DOHH2 (cell line): ENCODE results near the gene STN1.

ENCODE experiments used
- H3F3A ChIP-seq: fragments of 200-600 bp; sonication (generic), shearing (Covaris generic); 2 replicates; pipeline ENCODE4 v1.6.0; 2016; ENCODE audit warnings: antibody characterized with exemption, mild to moderate bottlenecking; ENCODE audit not compliant: control insufficient read depth, insufficient read depth
- H3K27ac ChIP-seq: fragments of 200-600 bp; sonication (generic); 2 replicates; pipeline ENCODE4 v1.5.1; 2014; ENCODE audit warnings: low read depth, mild to moderate bottlenecking, low read length, moderate library complexity
- H3K27me3 ChIP-seq: fragments of 200-600 bp; sonication (generic); 2 replicates; pipeline ENCODE4 v1.6.1; 2014; ENCODE audit warnings: mild to moderate bottlenecking, low read length, mixed read lengths; ENCODE audit not compliant: control insufficient read depth
- H3K36me3 ChIP-seq: fragments of 200-600 bp; sonication (generic); 2 replicates; pipeline ENCODE4 v1.6.1; 2014; ENCODE audit warnings: mild to moderate bottlenecking, low read length, moderate library complexity, mixed read lengths; ENCODE audit not compliant: control insufficient read depth
- H3K4me1 ChIP-seq: fragments of 200-600 bp; sonication (generic); 2 replicates; pipeline ENCODE4 v1.6.1; 2014; ENCODE audit warnings: mild to moderate bottlenecking, low read length, mixed read lengths; ENCODE audit not compliant: control insufficient read depth
- H3K4me2 ChIP-seq: fragments of 200-600 bp; sonication (generic); 2 replicates; pipeline ENCODE4 v1.6.0; 2014; ENCODE audit warnings: mild to moderate bottlenecking, low read length, moderate library complexity
- H3K4me3 ChIP-seq: fragments of 200-600 bp; sonication (generic); 2 replicates; pipeline ENCODE4 v1.5.1; 2014; ENCODE audit warnings: mild to moderate bottlenecking, low read length, mixed read lengths
- H3K79me2 ChIP-seq: fragments of 200-600 bp; sonication (generic); 2 replicates; pipeline ENCODE4 v1.6.1; 2014; ENCODE audit warnings: mild to moderate bottlenecking, low read length, mixed read lengths; ENCODE audit not compliant: control insufficient read depth
- H3K9me2 ChIP-seq: fragments of 200-600 bp; sonication (generic); replicated peaks from 2 replicates; pipeline ENCODE4 v1.6.1; 2014; ENCODE audit warnings: mild to moderate bottlenecking, low read length, mixed read lengths; ENCODE audit not compliant: control insufficient read depth
- H3K9me3 ChIP-seq: fragments of 200-600 bp; sonication (generic); 2 replicates; pipeline ENCODE4 v1.6.1; 2014; ENCODE audit warnings: antibody characterized with exemption, low read length, mixed read lengths; ENCODE audit not compliant: control insufficient read depth, insufficient read depth
- H4K20me1 ChIP-seq: fragments of 200-600 bp; sonication (generic); 2 replicates; pipeline ENCODE4 v1.6.0; 2014; ENCODE audit warnings: low read depth, mild to moderate bottlenecking, antibody characterized with exemption, low read length, moderate library complexity; ENCODE audit not compliant: control insufficient read depth, insufficient read depth
- CTCF ChIP-seq: fragments of 200-600 bp; sonication (generic); IDR thresholded peaks from one replicate; pipeline ENCODE4 v1.5.1; 2014; ENCODE audit warnings: antibody characterized with exemption, mild to moderate bottlenecking, low read depth, low read length; ENCODE audit not compliant: poor library complexity, severe bottlenecking
- EZH2phosphoT487 ChIP-seq: fragments of 200-600 bp; sonication (generic); IDR thresholded peaks from 2 replicates; pipeline ENCODE4 v1.6.1; 2017; ENCODE audit warnings: borderline replicate concordance, mild to moderate bottlenecking, antibody characterized with exemption, low read length, moderate library complexity, mixed read lengths

STN1 gene

GRCh38 chr10:103910442-103911012 is 7.5 kb downstream of the STN1 start:
- Histone ChIP-seq H3K4me3 (no peak overlapping the region), H3F3A (no peaks in the 10 kb centered on the region; the same call in 1 of the 2 replicates), H3K4me1 (peaks cover 11% of the 10 kb centered on the region), H3K36me3 (no peaks in the 10 kb centered on the region; the same call in 1 of the 2 replicates), H3K9me3 (peaks cover 5% of the 10 kb centered on the region; the same call in 1 of the 2 replicates), H3K9me2 (no peaks in the 10 kb centered on the region), H3K27ac (no peak overlapping the region), H3K79me2 (no peaks in the 10 kb centered on the region), H3K4me2 (no peak overlapping the region), H3K27me3 (no peaks in the 10 kb centered on the region), H4K20me1 (no peaks in the 10 kb centered on the region)
- TF ChIP-seq CTCF (no peak), EZH2phosphoT487 (no peak)

GRCh38 chr10:103905441-103905840 is 12.5 kb downstream of the STN1 start:
- no peaks in the 10 kb centered on the region for H4K20me1 ChIP-seq
- H3K4me1 ChIP-seq, result peaks cover under 1% of the 10 kb centered on the region
- H3K4me2 ChIP-seq, result no peak overlapping the region
- H3K27ac ChIP-seq, result no peak overlapping the region
- H3F3A ChIP-seq, result no peaks in the 10 kb centered on the region
- no peaks in the 10 kb centered on the region for H3K9me3 ChIP-seq
- H3K9me2 ChIP-seq, result no peaks in the 10 kb centered on the region
- no peak overlapping the region for H3K4me3 ChIP-seq
- H3K36me3 ChIP-seq, result peaks cover 7% of the 10 kb centered on the region; the same call in 1 of the 2 replicates
- no peaks in the 10 kb centered on the region for H3K79me2 ChIP-seq
- no peaks in the 10 kb centered on the region for H3K27me3 ChIP-seq
- no peak for TF ChIP-seq EZH2phosphoT487
- TF ChIP-seq CTCF, result no peak

GRCh38 chr10:103901299-103901698 is 16.7 kb downstream of the STN1 start:
- H3K36me3 ChIP-seq, result peaks cover 16% of the 10 kb centered on the region
- no peak overlapping the region for H3K4me2 ChIP-seq
- TF ChIP-seq CTCF, result no peak
- TF ChIP-seq EZH2phosphoT487, result no peak
- no peaks in the 10 kb centered on the region for H3K9me3 ChIP-seq
- no peaks in the 10 kb centered on the region for H3K4me1 ChIP-seq
- no peak overlapping the region for H3K27ac ChIP-seq
- no peaks in the 10 kb centered on the region for H4K20me1 ChIP-seq
- no peaks in the 10 kb centered on the region for H3K27me3 ChIP-seq
- H3K9me2 ChIP-seq, result no peaks in the 10 kb centered on the region
- no peak overlapping the region for H3K4me3 ChIP-seq
- H3F3A ChIP-seq, result no peaks in the 10 kb centered on the region
- no peaks in the 10 kb centered on the region for H3K79me2 ChIP-seq
